IPS DF 6.9 (cell line): Measurements from ENCODE around the gene IGF2R.
"Not testable (repeated sequence)": the region's sequence is repeated elsewhere in the genome, so short reads cannot be mapped to it uniquely, and the experiment has no call there.

Experiments
- DNase-seq: peaks from one replicate; pipeline ENCODE4 v3.0.0-alpha.2; 2013; ENCODE audit warnings: low read depth, low spot score
- H3K27ac ChIP-seq: one replicate; pipeline ENCODE4 v1.5.1; 2013; ENCODE audit warnings: low read length, control low read depth
- H3K27me3 ChIP-seq: 2 replicates; pipeline ENCODE4 v1.6.1; 2013; ENCODE audit warnings: mild to moderate bottlenecking, low read length; ENCODE audit not compliant: control insufficient read depth, insufficient read depth
- H3K36me3 ChIP-seq: 2 replicates; pipeline ENCODE4 v1.6.1; 2013; ENCODE audit warnings: low read length; ENCODE audit not compliant: control insufficient read depth, insufficient read depth
- H3K4me1 ChIP-seq: 2 replicates; pipeline ENCODE4 v1.6.1; 2013; ENCODE audit warnings: low read length; ENCODE audit not compliant: control insufficient read depth, insufficient read depth
- H3K4me3 ChIP-seq: 2 replicates; pipeline ENCODE4 v1.5.1; 2013; ENCODE audit warnings: mild to moderate bottlenecking, low read length
- H3K9me3 ChIP-seq: 2 replicates; pipeline ENCODE4 v1.6.1; 2013; ENCODE audit warnings: low read length, inconsistent platforms; ENCODE audit not compliant: control insufficient read depth, insufficient read depth
- WGBS: extraction: QIAGEN DNeasy Blood & Tissue Kit; methylation state at CpG from one replicate; pipeline ENCODE4 v1.1.7; 2013; ENCODE audit warnings: mixed read lengths, missing lambda C conversion rate; ENCODE audit not compliant: insufficient read length, insufficient coverage; 5-methylcytosine and 5-hydroxymethylcytosine counted together

IGF2R gene

DNA sequence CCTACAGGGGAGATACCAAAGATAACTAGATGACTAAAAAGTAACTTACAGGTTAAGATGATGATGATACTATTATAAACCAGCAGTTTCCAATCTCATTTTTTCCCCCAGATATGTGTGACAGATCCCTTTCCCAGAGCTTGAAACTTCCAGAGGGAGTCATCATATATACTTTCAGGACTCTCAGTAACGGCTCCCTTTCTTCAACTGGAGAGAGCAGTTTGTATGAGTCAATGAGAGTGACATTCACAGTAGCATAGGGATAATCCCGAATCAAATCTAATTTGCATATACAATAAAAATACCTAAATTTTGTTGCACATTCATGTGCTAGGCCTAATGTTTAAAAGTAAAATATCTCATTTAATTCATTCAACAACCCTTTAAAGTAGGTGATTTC lies 29.7 kb downstream of the IGF2R start:
- Histone ChIP-seq H3K27me3 (no peaks in the 10 kb centered on the region), H3K36me3 (no peaks in the 10 kb centered on the region), H3K4me1 (peaks cover 7% of the 10 kb centered on the region), H3K4me3 (no peak overlapping the region), H3K9me3 (no peaks in the 10 kb centered on the region), H3K27ac (no peak overlapping the region)
- no CpG with 5 or more reads among the region's 2 CpGs for WGBS
- no peak for DNase-seq

DNA sequence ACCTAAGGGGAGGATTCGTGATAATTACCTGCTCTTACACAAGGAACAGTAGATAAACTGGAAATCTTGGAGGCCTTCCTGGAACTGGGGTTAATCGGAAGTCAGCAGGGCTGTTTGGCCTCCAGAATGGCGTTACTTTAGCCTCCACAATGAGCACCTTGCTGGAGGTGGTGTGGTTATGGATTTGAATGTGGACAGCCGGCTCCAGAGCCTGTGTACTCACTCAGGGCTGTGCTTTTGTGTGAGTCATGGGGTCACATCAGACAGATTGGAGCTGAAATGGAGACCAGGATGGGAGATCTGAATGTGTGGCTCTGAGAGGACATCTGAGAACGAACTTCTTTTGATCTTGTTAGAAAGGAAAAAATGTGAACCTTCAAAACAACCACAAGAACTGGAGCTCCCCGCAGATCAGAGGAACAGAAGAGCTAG lies 30.4 kb downstream of the IGF2R start:
- no CpG with 5 or more reads among the region's 6 CpGs for WGBS
- no peak for DNase-seq
- H3K9me3 ChIP-seq, result no peaks in the 10 kb centered on the region
- H3K4me3 ChIP-seq, result no peak overlapping the region
- H3K4me1 ChIP-seq, result peaks cover 7% of the 10 kb centered on the region
- H3K27me3 ChIP-seq, result no peaks in the 10 kb centered on the region
- H3K36me3 ChIP-seq, result no peaks in the 10 kb centered on the region
- H3K27ac ChIP-seq, result no peak overlapping the region

DNA sequence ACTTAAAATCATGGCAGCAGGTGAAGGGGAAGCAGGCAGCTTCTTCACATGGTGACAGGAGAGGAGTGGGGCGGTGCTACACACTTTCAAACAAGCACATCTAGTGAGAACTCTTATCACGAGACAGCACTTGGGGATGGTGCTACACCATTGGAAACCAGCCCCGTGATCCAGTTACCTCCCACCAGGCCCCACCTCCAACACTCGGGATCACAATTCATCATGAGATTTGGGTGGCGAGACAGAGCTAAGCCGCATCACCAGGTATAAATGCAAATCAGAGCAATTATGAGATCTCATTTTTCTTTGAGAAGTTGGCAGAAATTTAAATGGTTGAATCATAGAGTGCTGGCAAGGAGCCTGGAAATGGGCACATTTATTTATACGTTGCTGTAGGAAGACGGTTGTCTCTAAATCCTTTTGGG lies 31.4 kb downstream of the IGF2R start:
- no peak for DNase-seq
- 100% methylated on average over 2 of the region's 8 CpGs for WGBS
- Histone ChIP-seq H3K4me1 (peaks cover 7% of the 10 kb centered on the region), H3K9me3 (no peaks in the 10 kb centered on the region; the same call in 1 of the 2 replicates), H3K4me3 (no peak overlapping the region), H3K27me3 (no peaks in the 10 kb centered on the region), H3K27ac (no peak overlapping the region), H3K36me3 (no peaks in the 10 kb centered on the region)

DNA sequence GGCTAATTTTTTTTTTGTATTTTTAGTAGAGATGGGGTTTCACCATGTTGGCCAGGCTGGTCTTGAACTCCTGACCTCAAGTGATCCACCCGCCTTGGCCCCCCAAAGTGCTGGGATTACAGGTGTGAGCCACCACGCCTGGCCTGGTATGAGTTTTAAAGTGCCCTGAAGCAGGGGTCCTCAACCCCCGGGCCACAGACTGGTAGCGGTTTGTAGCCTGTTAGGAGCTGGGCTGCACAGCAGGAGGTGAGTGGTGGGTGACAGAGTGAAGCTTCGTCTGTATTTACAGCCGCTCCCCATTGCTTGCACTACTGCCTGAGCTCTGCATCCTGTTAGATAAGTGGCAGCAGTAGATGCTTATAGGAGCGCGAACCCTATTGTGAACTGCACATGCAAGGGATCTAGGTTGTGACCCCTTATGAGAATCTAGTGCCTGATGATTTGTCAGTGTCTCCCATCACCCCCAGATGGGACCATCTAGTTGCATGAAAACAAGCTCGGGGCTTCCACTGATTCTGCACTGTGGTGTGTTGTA lies 32.1 kb downstream of the IGF2R start:
- H3K4me1 ChIP-seq, H3K27ac ChIP-seq, H3K36me3 ChIP-seq, H3K4me3 ChIP-seq, DNase-seq, H3K9me3 ChIP-seq, H3K27me3 ChIP-seq: not testable (repeated sequence)
- no CpG with 5 or more reads among the region's 9 CpGs for WGBS

DNA sequence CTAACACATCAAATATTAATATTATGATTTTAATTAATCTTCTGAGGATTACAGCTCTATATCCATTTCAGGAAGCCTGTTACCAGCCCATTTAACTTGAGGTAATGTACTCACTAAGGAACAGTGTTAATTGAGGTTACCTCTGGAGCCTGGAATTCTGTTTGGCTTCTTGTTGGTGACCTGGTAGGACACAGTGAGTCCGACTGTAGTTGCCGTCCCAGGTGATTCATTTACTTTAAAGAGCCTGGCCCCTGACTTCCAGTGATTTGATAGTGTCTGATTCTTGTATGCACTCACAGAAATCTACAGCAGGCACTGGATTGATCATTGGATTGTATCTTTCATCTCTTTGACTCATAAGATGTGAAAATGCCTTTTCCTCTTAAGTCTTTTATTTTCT lies 34.0 kb downstream of the IGF2R start:
- H3K9me3 ChIP-seq, result no peaks in the 10 kb centered on the region; the same call in 1 of the 2 replicates
- H3K27me3 ChIP-seq, result no peaks in the 10 kb centered on the region
- H3K4me1 ChIP-seq, result peaks cover 1% of the 10 kb centered on the region
- no peak for DNase-seq
- no CpG with 5 or more reads among the region's 2 CpGs for WGBS
- H3K4me3 ChIP-seq, result no peak overlapping the region
- no peaks in the 10 kb centered on the region for H3K36me3 ChIP-seq
- H3K27ac ChIP-seq, result no peak overlapping the region

DNA sequence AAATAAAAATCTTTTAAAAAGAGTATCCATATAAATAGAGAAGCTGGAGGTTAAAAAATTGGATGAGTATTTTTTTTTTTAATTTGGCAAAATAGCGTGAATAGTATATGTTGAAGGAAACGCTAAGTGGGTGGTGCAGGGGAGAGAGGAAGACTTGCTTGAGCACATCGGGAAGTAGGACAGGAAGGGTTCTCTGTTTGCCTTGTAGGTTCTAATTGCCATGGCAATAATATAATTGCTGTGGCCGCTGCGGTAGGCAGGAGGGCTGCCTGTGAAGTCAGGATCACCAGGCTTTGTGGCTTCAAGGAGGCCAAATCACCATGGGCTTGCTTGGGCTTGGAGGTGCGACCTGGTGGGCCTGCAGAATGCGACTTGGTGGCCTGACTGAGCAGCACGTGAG lies 35.1 kb downstream of the IGF2R start:
- Histone ChIP-seq H3K9me3 (no peaks in the 10 kb centered on the region; the same call in 1 of the 2 replicates), H3K27me3 (no peaks in the 10 kb centered on the region), H3K36me3 (no peaks in the 10 kb centered on the region; the same call in 1 of the 2 replicates), H3K4me3 (no peak overlapping the region), H3K27ac (no peak overlapping the region), H3K4me1 (peaks cover 1% of the 10 kb centered on the region; the same call in 1 of the 2 replicates)
- no peak for DNase-seq
- 100% methylated on average over 2 of the region's 8 CpGs for WGBS

DNA sequence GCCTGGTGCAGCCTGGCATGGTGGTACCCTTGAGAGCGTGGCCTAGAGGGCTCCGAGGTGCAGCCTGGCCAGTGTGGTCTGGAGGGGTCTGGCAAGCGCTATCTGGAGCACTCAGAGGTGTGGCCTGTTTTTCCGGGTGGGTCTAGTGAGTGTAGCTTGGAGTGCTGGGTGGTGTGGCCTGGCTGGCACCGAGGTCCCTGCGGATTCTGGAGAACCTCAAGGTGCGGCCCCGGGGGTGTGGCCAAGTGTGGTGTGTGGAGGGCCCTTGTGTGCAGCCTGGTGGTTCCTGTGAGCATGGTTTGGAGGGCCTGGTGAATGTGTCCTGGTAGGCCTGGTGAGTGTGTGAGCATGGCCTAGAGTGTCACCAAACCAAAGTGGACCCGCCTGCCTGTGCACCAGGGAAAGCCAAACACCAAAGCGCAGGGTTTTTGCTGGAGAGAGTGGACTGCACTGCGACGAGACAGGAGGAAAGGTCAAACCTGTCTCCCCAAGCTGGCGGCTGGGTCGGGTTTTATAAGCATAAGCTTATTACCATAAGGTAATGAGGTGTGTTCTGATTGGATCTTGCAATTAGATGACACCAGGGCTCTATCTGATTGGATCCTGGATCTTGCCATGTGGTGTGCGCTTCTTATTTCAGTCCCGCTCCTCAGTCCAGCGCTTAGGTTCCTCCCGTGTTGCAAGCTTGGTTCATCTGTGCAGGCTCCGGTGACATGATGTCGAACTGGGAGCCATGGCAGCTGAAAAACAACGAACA lies 35.7 kb downstream of the IGF2R start:
- H3K9me3 ChIP-seq, result no peaks in the 10 kb centered on the region; the same call in 1 of the 2 replicates
- no CpG with 5 or more reads among the region's 21 CpGs for WGBS

DNA sequence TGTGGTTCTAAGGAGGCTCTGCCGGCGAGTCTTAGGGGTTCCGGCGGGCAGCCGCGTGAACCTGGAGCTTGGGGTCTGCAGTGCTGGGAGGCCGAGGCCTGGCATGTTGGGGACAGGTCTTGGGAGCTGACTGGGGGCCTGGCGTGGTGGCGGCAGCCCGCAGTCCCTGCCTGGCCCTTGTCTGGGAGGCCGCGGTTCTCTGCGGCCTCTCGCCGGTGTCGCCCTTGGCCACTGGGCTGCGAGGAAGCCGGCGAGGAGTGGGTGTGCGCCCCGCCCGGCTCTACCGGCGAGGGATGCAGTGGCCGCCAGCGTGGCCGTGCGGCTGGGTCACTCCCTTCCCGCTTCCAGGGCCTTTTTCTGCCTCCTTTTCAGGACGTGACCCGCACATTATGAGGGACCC lies 36.3 kb downstream of the IGF2R start:
- no peaks in the 10 kb centered on the region; the same call in 1 of the 2 replicates for H3K36me3 ChIP-seq
- H3K27me3 ChIP-seq, result no peaks in the 10 kb centered on the region
- peaks cover 1% of the 10 kb centered on the region; the same call in 1 of the 2 replicates for H3K4me1 ChIP-seq

More for the DNA sequence above, 35.7 kb downstream of the IGF2R start:
- H3K36me3 ChIP-seq, result no peaks in the 10 kb centered on the region; the same call in 1 of the 2 replicates
- H3K27me3 ChIP-seq, result no peaks in the 10 kb centered on the region
- no peak for DNase-seq
- peaks cover 1% of the 10 kb centered on the region; the same call in 1 of the 2 replicates for H3K4me1 ChIP-seq
- H3K4me3 ChIP-seq, result no peak overlapping the region
- H3K27ac ChIP-seq, result no peak overlapping the region

DNA sequence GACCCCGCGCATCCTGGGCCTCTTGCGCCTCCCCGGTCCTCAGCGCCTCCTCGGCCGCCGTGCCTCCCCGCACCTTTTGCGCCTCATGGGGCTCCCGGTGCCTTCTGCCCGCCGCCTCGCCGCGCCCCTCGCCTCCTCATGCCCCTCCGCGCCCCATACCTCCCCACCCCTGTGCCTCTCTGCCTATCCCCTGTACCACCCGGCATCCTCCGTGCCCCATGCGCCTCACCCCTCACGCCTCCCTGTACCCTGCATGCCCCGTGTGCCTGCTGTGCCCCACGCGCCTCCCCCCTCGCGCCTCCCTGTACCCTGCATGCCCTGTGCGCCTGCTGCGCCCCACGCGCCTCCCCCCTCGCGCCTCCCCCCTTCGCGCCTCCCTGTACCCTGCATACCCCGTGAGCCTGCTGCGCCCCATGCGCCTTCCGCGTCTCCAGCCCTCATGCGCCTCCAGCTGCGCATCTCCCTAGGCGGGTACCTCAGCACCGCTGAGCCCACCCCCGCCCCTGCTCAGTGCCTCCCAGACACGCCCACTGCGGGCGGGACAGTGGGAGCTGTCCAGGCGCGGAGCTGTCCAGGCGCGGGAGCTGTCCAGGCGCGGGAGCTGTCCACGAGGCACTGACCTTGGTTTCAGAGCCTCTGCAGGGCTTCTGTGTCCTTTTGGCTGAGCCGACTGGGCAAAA lies 37.1 kb downstream of the IGF2R start:
- no CpG with 5 or more reads among the region's 57 CpGs for WGBS
- H3K4me3 ChIP-seq, result no peak overlapping the region

More for the DNA sequence above, 36.3 kb downstream of the IGF2R start:
- DNase-seq, result no peak
- WGBS, result no CpG with 5 or more reads among the region's 31 CpGs
- no peaks in the 10 kb centered on the region; the same call in 1 of the 2 replicates for H3K9me3 ChIP-seq
- no peak overlapping the region for H3K4me3 ChIP-seq
- no peak overlapping the region for H3K27ac ChIP-seq

DNA sequence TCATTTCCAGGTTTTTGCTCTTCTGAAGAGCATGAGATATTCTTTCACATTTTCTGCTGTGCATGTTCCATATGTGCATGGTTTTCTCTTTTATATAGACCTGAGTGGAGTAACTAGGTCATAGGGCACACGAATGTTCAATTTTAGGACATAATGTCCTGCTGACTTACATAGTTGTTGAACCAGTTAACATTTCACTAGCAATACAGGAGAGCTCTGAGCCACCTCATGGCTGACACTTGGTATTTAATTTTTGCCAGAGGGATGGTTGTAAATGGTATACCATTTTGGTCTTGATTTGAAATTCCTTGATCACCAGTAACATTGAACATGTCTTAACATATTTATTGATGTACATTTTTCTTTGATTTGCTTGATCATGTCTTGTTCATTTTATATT lies 38.3 kb downstream of the IGF2R start:
- no peak for DNase-seq
- H3K36me3 ChIP-seq, result no peaks in the 10 kb centered on the region; the same call in 1 of the 2 replicates
- H3K9me3 ChIP-seq, result no peaks in the 10 kb centered on the region; the same call in 1 of the 2 replicates
- no peak overlapping the region for H3K27ac ChIP-seq
- no CpG with 5 or more reads among the region's 1 CpG for WGBS
- H3K27me3 ChIP-seq, result no peaks in the 10 kb centered on the region
- H3K4me3 ChIP-seq, result no peak overlapping the region
- peaks cover 1% of the 10 kb centered on the region; the same call in 1 of the 2 replicates for H3K4me1 ChIP-seq

More for the DNA sequence above, 37.1 kb downstream of the IGF2R start:
- no peaks in the 10 kb centered on the region for H3K27me3 ChIP-seq
- DNase-seq, result no peak
- no peaks in the 10 kb centered on the region; the same call in 1 of the 2 replicates for H3K36me3 ChIP-seq
- H3K9me3 ChIP-seq, result no peaks in the 10 kb centered on the region; the same call in 1 of the 2 replicates
- H3K4me1 ChIP-seq, result peaks cover 1% of the 10 kb centered on the region; the same call in 1 of the 2 replicates
- no peak overlapping the region for H3K27ac ChIP-seq
